HEK293T (cell line): ENCODE data around the gene E2F1.

Experiments used
- CTCF ChIA-PET: fragments of 350-600 bp; formaldehyde crosslinking; extraction: SDS; loops from one replicate; lab custom pipeline; 2021; ENCODE audit warnings: antibody characterized with exemption, inconsistent platforms; lab: Yijun Ruan, JAX
- POLR2A ChIA-PET: fragments of 350-600 bp; formaldehyde crosslinking; extraction: SDS; loops from one replicate; lab custom pipeline; 2020; ENCODE audit warnings: antibody characterized with exemption, inconsistent platforms; lab: Yijun Ruan, JAX
- DNase-seq: peaks from one replicate; pipeline ENCODE4 v3.0.0; 2012; ENCODE audit warnings: mixed read lengths; ENCODE audit errors: extremely low spot score
- ARNT ChIP-seq: fragments of 450-650 bp; IDR thresholded peaks from 2 replicates; pipeline ENCODE4 v1.6.1; 2017; ENCODE audit warnings: mild to moderate bottlenecking
- BHLHE40 ChIP-seq: fragments of 450-650 bp; IDR thresholded peaks from 2 replicates; pipeline ENCODE4 v1.6.1; 2016; ENCODE audit warnings: mild to moderate bottlenecking, moderate library complexity, borderline replicate concordance
- CTBP1 ChIP-seq: fragments of 450-650 bp; IDR thresholded peaks from 2 replicates; pipeline ENCODE4 v1.6.1; 2016; ENCODE audit warnings: borderline replicate concordance
- ELF4 ChIP-seq: fragments of 450-650 bp; IDR thresholded peaks from 2 replicates; pipeline ENCODE4 v1.6.1; 2017; ENCODE audit warnings: antibody characterized with exemption
- FOXA1 ChIP-seq: fragments of 450-650 bp; IDR thresholded peaks from 2 replicates; pipeline ENCODE4 v1.6.1; 2016; ENCODE audit warnings: mild to moderate bottlenecking
- FOXK2 ChIP-seq: fragments of 450-650 bp; IDR thresholded peaks from 2 replicates; pipeline ENCODE4 v1.6.1; 2016; ENCODE audit warnings: mild to moderate bottlenecking
- FOXM1 ChIP-seq: fragments of 450-650 bp; IDR thresholded peaks from 2 replicates; pipeline ENCODE4 v1.6.1; 2017; ENCODE audit warnings: mild to moderate bottlenecking, borderline replicate concordance
- HDGF ChIP-seq: fragments of 450-650 bp; IDR thresholded peaks from 2 replicates; pipeline ENCODE4 v1.6.1; 2017; ENCODE audit warnings: antibody characterized with exemption, borderline replicate concordance
- L3MBTL2 ChIP-seq: fragments of 450-650 bp; conservative IDR thresholded peaks from 2 replicates; pipeline ENCODE4 v1.6.1; 2016; ENCODE audit warnings: mild to moderate bottlenecking
- LEF1 ChIP-seq: fragments of 450-650 bp; IDR thresholded peaks from 2 replicates; pipeline ENCODE4 v1.6.1; 2017; ENCODE audit warnings: mild to moderate bottlenecking, borderline replicate concordance
- NFRKB ChIP-seq: fragments of 450-650 bp; IDR thresholded peaks from 2 replicates; pipeline ENCODE4 v1.6.1; 2016; ENCODE audit warnings: mild to moderate bottlenecking, moderate library complexity
- PKNOX1 ChIP-seq: fragments of 450-650 bp; IDR thresholded peaks from 2 replicates; pipeline ENCODE4 v1.6.1; 2016
- SP1 ChIP-seq: fragments of 450-650 bp; IDR thresholded peaks from 2 replicates; pipeline ENCODE4 v1.6.1; 2017
- SUZ12 ChIP-seq: fragments of 450-650 bp; IDR thresholded peaks from 2 replicates; pipeline ENCODE4 v1.6.1; 2016; ENCODE audit warnings: mild to moderate bottlenecking
- TARDBP ChIP-seq: fragments of 450-650 bp; IDR thresholded peaks from 2 replicates; pipeline ENCODE4 v1.6.1; 2016
- ZNF384 ChIP-seq: fragments of 450-650 bp; IDR thresholded peaks from 2 replicates; pipeline ENCODE4 v1.6.1; 2016

E2F1 gene

DNA sequence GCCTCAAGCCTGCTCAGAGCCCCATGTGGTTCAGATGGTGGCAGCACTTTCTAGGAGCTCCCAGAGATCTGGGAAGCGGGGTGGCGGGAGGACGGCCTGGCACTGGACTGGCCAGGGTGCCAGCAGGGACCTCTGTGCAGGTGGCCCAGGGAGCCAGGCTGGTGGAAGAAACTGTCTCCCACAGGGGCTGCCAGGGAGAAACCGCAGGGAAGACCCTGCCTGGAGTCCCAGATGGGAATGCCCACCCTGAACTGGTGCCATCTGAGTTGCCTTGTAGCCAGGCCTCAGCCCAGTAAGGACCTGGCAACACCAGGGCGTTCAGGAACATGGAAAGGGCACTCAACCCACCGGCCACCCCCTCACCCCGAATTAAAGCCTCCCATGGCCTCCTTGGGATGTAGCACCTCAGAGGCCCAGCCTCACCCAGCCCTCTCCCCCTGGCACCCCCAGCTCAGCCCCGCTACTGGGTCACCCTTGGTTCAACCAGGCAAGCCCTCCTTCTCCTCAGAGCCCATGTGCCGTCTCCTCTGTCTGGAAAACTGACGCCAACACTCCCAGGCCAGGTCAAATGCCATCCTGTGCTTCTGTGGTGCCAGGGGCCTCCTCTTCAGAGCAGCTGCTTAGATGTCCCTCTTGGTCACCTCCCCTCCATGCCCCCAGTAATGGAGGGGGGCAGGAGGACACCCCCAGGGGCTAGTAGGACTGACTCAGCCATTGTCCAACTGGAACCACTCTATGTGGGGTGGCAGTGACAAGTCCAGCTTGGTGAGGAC, 30.0 kb downstream of the E2F1 start:
- ChIA-PET CTCF (no interaction called here), POLR2A (no interaction called here)
- no peak for TF ChIP-seq LEF1
- TF ChIP-seq FOXA1: no peak
- no peak for TF ChIP-seq ARNT
- TF ChIP-seq FOXM1: no peak
- no peak for TF ChIP-seq L3MBTL2
- no peak for TF ChIP-seq FOXK2
- TF ChIP-seq SUZ12: no peak
- TF ChIP-seq PKNOX1: no peak
- no peak for TF ChIP-seq BHLHE40
- DNase-seq: no peak

- DNase-seq: no peak
- ChIA-PET POLR2A (interaction anchor here (3.1 kb wide), 1 partner anchor 9 kb away, joined by 23 read pairs; the partner anchor contains the start of gene C20orf144), CTCF (no interaction called here)
- no peak for TF ChIP-seq ZNF384
- no peak for TF ChIP-seq ELF4
- TF ChIP-seq TARDBP: no peak
- TF ChIP-seq LEF1: no peak
Observed at GRCh38 chr20:33655164-33655563, 31.0 kb downstream of the E2F1 start.

- DNase-seq: no peak
- no peak for TF ChIP-seq ZNF384
- CTCF ChIA-PET: no interaction called here
- POLR2A ChIA-PET: interaction anchor here (3.1 kb wide), 1 partner anchor 9 kb away, joined by 23 read pairs; the partner anchor contains the start of gene C20orf144
Observed at GRCh38 chr20:33654680-33655161, 31.5 kb downstream of the E2F1 start.

DNA sequence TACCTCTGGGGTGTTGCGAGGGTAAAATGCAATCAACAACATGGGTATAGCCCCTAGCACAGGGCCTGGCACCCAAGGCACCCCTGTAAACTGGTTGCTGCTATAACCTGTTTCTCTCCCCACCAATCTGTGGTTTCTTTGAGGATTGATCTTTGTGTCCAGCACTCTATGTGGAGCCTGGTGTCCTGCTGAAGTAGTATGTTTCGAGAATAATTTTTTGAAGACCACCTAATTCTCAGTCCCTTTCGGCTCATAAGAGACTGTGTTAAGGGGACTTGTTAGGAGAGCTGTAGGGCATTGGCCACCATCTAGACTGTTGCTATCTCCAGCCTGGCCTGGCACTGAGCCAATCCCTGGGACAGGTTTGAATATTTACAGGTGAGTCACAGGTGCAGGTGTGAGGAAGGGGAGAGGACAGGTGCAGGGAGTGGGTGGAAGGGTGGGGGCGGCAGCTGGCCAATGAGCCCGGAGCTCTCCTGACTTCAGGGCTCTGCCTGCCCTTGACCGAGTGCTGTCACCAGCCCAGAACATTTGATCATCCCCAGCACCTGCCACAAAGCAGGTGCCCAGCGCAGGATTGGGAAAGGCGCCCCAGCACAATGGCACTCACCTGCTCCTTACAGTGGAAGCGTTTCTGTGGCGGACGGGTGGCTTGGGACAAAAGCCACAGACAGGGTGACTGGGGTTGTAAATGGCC, 32.1 kb downstream of the E2F1 start:
- CTCF ChIA-PET: interaction anchor here (0.9 to 1.0 kb wide), 4 partner anchors 9 to 138 kb away, joined by 3 to 5 read pairs (median 4); no protein-coding TSS in a partner anchor
- TF ChIP-seq SP1 (no peak), ELF4 (no peak), LEF1 (no peak), FOXA1 (no peak), FOXM1 (no peak), CTBP1 (no peak), BHLHE40 (no peak), L3MBTL2 (no peak)

GRCh38 chr20:33653218-33653899, 32.8 kb downstream of the E2F1 start:
- peak; percentile 82 for DNase-seq
- ChIA-PET POLR2A (interaction anchor here (0.6 to 3.1 kb wide), 4 partner anchors 11 to 196 kb away, joined by 3 to 23 read pairs (median 3); partner anchors contain the start of gene C20orf144), CTCF (interaction anchor here (0.9 to 1.4 kb wide), 5 partner anchors 9 to 196 kb away, joined by 3 to 5 read pairs (median 4); no protein-coding TSS in a partner anchor)
- TF ChIP-seq ELF4 (no peak), TARDBP (no peak), CTBP1 (no peak), FOXM1 (no peak), FOXK2 (no peak), NFRKB (no peak), BHLHE40 (no peak), ZNF384 (no peak), ARNT (no peak), PKNOX1 (no peak), SP1 (no peak), SUZ12 (no peak), HDGF (no peak), FOXA1 (no peak)

More for the DNA sequence above, 32.1 kb downstream of the E2F1 start:
- DNase-seq: no peak
- POLR2A ChIA-PET: interaction anchor here (0.6 to 3.1 kb wide), 3 partner anchors 10 to 139 kb away, joined by 3 to 23 read pairs (median 3); partner anchors contain the start of gene C20orf144

GRCh38 chr20:33651562-33652048, 34.6 kb downstream of the E2F1 start:
- DNase-seq: no peak
- ChIA-PET POLR2A (interaction anchor here (1.3 kb wide), 1 partner anchor 12 kb away, joined by 6 read pairs; no protein-coding TSS in a partner anchor), CTCF (no interaction called here)
- TF ChIP-seq FOXM1 (no peak), SP1 (no peak), FOXA1 (no peak), PKNOX1 (no peak), ZNF384 (no peak), BHLHE40 (no peak), TARDBP (no peak)
